ENCODE results near the gene SURF4. TPM values are rescaled to one million over a fixed set of nuclear protein-coding genes. Genes with fewer than 3 reads are reported as not detected.

The SURF4 gene
- total RNA-seq, 4 donors from 2014 or later = 84.2 to 114 (median 100) TPM

DNA sequence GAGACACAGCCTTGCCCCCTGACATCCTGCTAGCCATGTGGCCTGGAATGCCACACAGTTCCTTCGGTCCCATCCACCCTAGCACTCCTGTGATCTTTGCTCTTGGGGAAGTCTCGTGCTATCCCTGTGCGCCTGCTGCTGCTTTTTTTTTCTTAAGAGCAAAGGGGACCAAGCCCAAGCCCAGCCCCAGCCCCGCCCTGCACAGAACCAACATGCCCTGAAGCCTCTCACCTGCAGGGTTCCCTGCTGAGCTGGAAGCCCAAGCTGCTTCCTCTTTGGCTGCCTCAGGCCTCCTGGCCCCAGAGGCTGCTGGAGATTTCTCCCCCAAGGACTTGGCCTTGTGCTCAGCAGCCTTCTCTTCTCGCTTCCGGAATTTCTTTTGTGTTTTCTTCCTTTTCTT, 41.7 kb downstream of the SURF4 start:
- peak in 1 of 2 donors; percentile 61 for DNase-seq (ENCODE audit: low spot score in 2 of 2)
- H3K4me3 ChIP-seq (ENCODE audit: low read depth, poor library complexity, severe bottlenecking) = no peak overlapping the region
- 66 to 68% methylated on average over 6 of the region's 6 CpGs for WGBS, 2 donors
- TF ChIP-seq, protein P1, sequence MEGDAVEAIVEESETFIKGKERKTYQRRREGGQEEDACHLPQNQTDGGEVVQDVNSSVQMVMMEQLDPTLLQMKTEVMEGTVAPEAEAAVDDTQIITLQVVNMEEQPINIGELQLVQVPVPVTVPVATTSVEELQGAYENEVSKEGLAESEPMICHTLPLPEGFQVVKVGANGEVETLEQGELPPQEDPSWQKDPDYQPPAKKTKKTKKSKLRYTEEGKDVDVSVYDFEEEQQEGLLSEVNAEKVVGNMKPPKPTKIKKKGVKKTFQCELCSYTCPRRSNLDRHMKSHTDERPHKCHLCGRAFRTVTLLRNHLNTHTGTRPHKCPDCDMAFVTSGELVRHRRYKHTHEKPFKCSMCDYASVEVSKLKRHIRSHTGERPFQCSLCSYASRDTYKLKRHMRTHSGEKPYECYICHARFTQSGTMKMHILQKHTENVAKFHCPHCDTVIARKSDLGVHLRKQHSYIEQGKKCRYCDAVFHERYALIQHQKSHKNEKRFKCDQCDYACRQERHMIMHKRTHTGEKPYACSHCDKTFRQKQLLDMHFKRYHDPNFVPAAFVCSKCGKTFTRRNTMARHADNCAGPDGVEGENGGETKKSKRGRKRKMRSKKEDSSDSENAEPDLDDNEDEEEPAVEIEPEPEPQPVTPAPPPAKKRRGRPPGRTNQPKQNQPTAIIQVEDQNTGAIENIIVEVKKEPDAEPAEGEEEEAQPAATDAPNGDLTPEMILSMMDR (IDR thresholded peaks at IDR 0.05) = no peak
- TF ChIP-seq POLR2A (IDR thresholded peaks at IDR 0.05) = no peak
- intact Hi-C loops (cut with DNase I; ENCODE audit: low total_unique reads) = loop anchor here (10.0 kb wide), 1 partner anchor 149 kb away; no protein-coding TSS in a partner anchor

DNA sequence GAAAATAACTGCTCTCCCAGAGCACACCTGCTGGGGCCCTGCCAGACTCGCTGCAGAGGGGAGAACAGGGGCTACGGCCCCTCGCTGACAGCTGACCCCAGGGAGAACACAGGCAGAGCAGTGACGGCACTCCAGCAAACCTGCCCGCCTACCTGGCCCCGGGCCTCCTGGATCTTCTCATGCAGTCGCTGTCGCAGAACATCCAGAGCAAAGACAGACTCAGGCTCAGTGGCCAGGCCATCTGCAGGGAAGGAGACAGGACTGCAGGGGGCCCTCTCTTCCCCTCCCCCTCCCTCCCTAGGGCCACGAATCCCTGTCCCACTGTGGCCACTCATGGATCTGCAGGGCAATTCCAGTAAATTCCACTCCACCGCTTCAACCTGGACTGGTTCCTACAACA, 42.3 kb downstream of the SURF4 start:
- WGBS, 2 donors = 87 to 89% methylated on average over 10 of the region's 10 CpGs
- no peak overlapping the region for H3K4me3 ChIP-seq (ENCODE audit: low read depth, poor library complexity, severe bottlenecking)
- TF ChIP-seq, protein P1 (IDR thresholded peaks at IDR 0.05) = no peak
- TF ChIP-seq POLR2A (IDR thresholded peaks at IDR 0.05) = no peak
- intact Hi-C loops (cut with DNase I; ENCODE audit: low total_unique reads) = loop anchor here (10.0 kb wide), 1 partner anchor 149 kb away; no protein-coding TSS in a partner anchor
- peak in 1 of 2 donors; percentile 76 for DNase-seq (ENCODE audit: low spot score in 2 of 2)

- no peak for TF ChIP-seq POLR2A (IDR thresholded peaks at IDR 0.05)
- TF ChIP-seq, protein P1 (IDR thresholded peaks at IDR 0.05) = no peak
- WGBS, 2 donors = 93 to 98% methylated on average over 11 of the region's 11 CpGs
- no peak overlapping the region for H3K4me3 ChIP-seq (ENCODE audit: low read depth, poor library complexity, severe bottlenecking)
- intact Hi-C loops (cut with DNase I; ENCODE audit: low total_unique reads) = loop anchor here (10.0 kb wide), 1 partner anchor 148 kb away; no protein-coding TSS in a partner anchor
- DNase-seq (ENCODE audit: low spot score in 2 of 2) = peak in 1 of 2 donors; percentile 75
Measured at GRCh38 chr9:133333011-133333410, 42.8 kb downstream of the SURF4 start.

- no peak for TF ChIP-seq POLR2A (IDR thresholded peaks at IDR 0.05)
- TF ChIP-seq, protein P1 (IDR thresholded peaks at IDR 0.05) = no peak
- WGBS, 2 donors = 87 to 90% methylated on average over 20 of the region's 20 CpGs
- intact Hi-C loops (cut with DNase I; ENCODE audit: low total_unique reads) = loop anchor here (10.0 kb wide), 1 partner anchor 148 kb away; no protein-coding TSS in a partner anchor
- DNase-seq (ENCODE audit: low spot score in 2 of 2) = no peak
- no peak overlapping the region for H3K4me3 ChIP-seq (ENCODE audit: low read depth, poor library complexity, severe bottlenecking)
Measured at GRCh38 chr9:133332381-133332730, 43.5 kb downstream of the SURF4 start.

DNA sequence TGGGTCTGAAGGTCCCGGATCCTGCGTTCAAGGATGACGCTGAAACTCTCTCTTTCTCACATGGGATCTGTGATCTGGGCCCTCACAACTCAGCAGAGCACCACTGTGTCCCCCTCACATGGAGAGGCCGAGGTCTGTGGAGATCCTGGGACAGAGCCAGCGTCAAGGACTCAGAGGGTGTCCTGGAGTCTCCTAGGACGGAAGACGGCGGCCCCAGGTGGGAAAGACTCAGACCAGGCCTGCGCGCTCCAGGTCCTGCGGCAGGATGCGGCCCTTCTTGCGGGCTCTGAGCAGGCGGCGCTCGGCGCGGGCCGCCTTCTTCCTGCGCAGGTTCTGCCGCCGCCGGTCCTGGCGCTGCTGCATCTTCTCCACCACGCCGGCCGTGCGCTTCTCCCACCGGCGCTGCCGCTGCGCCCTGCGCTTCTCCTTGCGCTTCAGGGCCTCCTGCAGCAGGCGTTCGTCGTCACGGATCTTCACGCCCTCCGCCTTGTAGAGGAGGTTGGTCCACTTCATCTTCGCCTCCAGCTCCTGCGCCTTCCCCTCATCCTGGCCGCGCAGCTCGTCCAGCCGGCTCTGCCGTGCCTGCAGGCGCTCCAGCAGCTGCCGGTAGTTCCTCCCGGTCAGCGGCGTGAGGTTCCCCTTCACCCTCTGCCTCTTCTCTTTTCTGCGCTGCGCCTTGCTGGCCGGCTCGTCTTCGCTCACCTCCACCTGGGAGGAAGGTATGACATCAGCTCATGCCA, 44.0 kb downstream of the SURF4 start:
- intact Hi-C loops (cut with DNase I; ENCODE audit: low total_unique reads) = loop anchor here (10.0 kb wide), 1 partner anchor 147 kb away; no protein-coding TSS in a partner anchor
- TF ChIP-seq, protein P1 (IDR thresholded peaks at IDR 0.05) = no peak
- TF ChIP-seq POLR2A (IDR thresholded peaks at IDR 0.05) = no peak
- DNase-seq (ENCODE audit: low spot score in 2 of 2) = peak in 1 of 2 donors; percentile 82
- H3K4me3 ChIP-seq (ENCODE audit: low read depth, poor library complexity, severe bottlenecking) = no peak overlapping the region
- 94 to 96% methylated on average over 54 to 57 of the region's 57 CpGs for WGBS, 2 donors
